Measurements from ENCODE around the gene AGBL3.

Gene AGBL3

GRCh38 chr7:134991469-134992339, 5.4 kb downstream of the AGBL3 start:
- peak; percentile 25 for DNase-seq (ENCODE audit: low read depth)
- TF ChIP-seq CTCF (IDR thresholded peaks at IDR 0.05; ENCODE audit: low read length, missing control alignments): no peak

GRCh38 chr7:134992626-134993179, 6.4 kb downstream of the AGBL3 start:
- no peak overlapping the region for H3K4me3 ChIP-seq (replicated peaks; ENCODE audit: low read depth, low read length)
- TF ChIP-seq CTCF (IDR thresholded peaks at IDR 0.05; ENCODE audit: low read length, missing control alignments): no peak
- peak; percentile 76 for DNase-seq (ENCODE audit: low read depth)

More at GRCh38 chr7:134991469-134992339, 5.4 kb downstream of the AGBL3 start:
- no peak overlapping the region for H3K4me3 ChIP-seq (replicated peaks; ENCODE audit: low read depth, low read length)

GRCh38 chr7:134993877-134994456, 7.7 kb downstream of the AGBL3 start:
- TF ChIP-seq CTCF (IDR thresholded peaks at IDR 0.05; ENCODE audit: low read length, missing control alignments): no peak
- no peak overlapping the region for H3K4me3 ChIP-seq (replicated peaks; ENCODE audit: low read depth, low read length)
- DNase-seq (ENCODE audit: low read depth): no peak

- TF ChIP-seq CTCF (IDR thresholded peaks at IDR 0.05; ENCODE audit: low read length, missing control alignments): no peak
- no peak overlapping the region for H3K4me3 ChIP-seq (replicated peaks; ENCODE audit: low read depth, low read length)
- DNase-seq (ENCODE audit: low read depth): no peak
These were observed 9.2 kb downstream of the AGBL3 start for GRCh38 chr7:134995239-134996096.

- peak; percentile 30 for DNase-seq (ENCODE audit: low read depth)
- H3K4me3 ChIP-seq (replicated peaks; ENCODE audit: low read depth, low read length): no peak overlapping the region
- no peak for TF ChIP-seq CTCF (IDR thresholded peaks at IDR 0.05; ENCODE audit: low read length, missing control alignments)
These were observed 9.8 kb downstream of the AGBL3 start for GRCh38 chr7:134996097-134996550.

- H3K4me3 ChIP-seq (replicated peaks; ENCODE audit: low read depth, low read length): no peak overlapping the region
- TF ChIP-seq CTCF (IDR thresholded peaks at IDR 0.05; ENCODE audit: low read length, missing control alignments): no peak
- no peak for DNase-seq (ENCODE audit: low read depth)
These were observed 11.0 kb downstream of the AGBL3 start for GRCh38 chr7:134997214-134997885.
